Heart right ventricle (tissue), 16 donors: ENCODE results near the gene ZFX. TPM values are rescaled to one million over a fixed set of nuclear protein-coding genes. Genes with fewer than 3 reads are reported as not detected.
"Not testable (repeated sequence)": the region's sequence is repeated elsewhere in the genome, so short reads cannot be mapped to it uniquely, and the experiment has no call there.

Experiments used
- ATAC-seq, 8 donors: fragments of 200-7000 bp; cut with Tn5 transposase; one replicate each; pipeline ENCODE4 v1.9.1; 2020; ENCODE audit warnings: mild to moderate bottlenecking in 8 of 8, moderate library complexity in 8 of 8, moderate number of reproducible peaks in 1 of 8
- DNase-seq, 2 donors: peaks; one replicate each; pipeline ENCODE4 v3.0.0-alpha.2; 2020
- H3K27ac ChIP-seq, 10 donors: fragments of 200-600 bp; sonication (generic) in 2 of 10; one replicate each; pipeline versions ENCODE4 v1.5.0 to v1.8.0; 2020 to 2022; ENCODE audit warnings: mild to moderate bottlenecking in 3 of 10
- H3K27me3 ChIP-seq, 7 donors: fragments of 200-600 bp; one replicate each; pipeline ENCODE4 v1.8.0; 2021 to 2022; ENCODE audit warnings: mild to moderate bottlenecking in 2 of 7
- H3K36me3 ChIP-seq, 9 donors: fragments of 200-600 bp; sonication (generic) in 1 of 9; one replicate each; pipeline versions ENCODE4 v1.5.0 to v1.8.0; 2020 to 2022; ENCODE audit warnings: mild to moderate bottlenecking in 2 of 9
- H3K4me1 ChIP-seq, 9 donors: fragments of 200-600 bp; sonication (generic) in 1 of 9; one replicate each; pipeline versions ENCODE4 v1.5.0 to v1.8.0; 2020 to 2022; ENCODE audit warnings: mild to moderate bottlenecking in 4 of 9
- H3K4me3 ChIP-seq, 10 donors: fragments of 200-600 bp; sonication (generic) in 2 of 10; one replicate each; pipeline versions ENCODE4 v1.5.0 to v1.8.0; 2020 to 2022; ENCODE audit warnings: mild to moderate bottlenecking in 7 of 10, moderate library complexity in 2 of 10
- H3K9me3 ChIP-seq, 11 donors: fragments of 200-600 bp in 10 of 11; sonication (generic) in 2 of 11; one replicate each; pipeline versions ENCODE4 v1.5.0 to v1.8.0; 2013 to 2022; ENCODE audit warnings: mild to moderate bottlenecking in 2 of 11, control low read depth in 1 of 11, moderate library complexity in 1 of 11
- CTCF ChIP-seq, 9 donors: fragments of 200-600 bp; sonication (generic) in 2 of 9; IDR thresholded peaks; one replicate each; pipeline versions ENCODE4 v1.5.0 to v1.8.0; 2021 to 2022; ENCODE audit warnings: antibody characterized with exemption in 9 of 9, mild to moderate bottlenecking in 5 of 9, moderate library complexity in 1 of 9
- WGBS, 2 donors: extraction: QIAGEN DNeasy Blood & Tissue Kit; methylation state at CpG; one replicate each; pipeline ENCODE4 v1.1.7; 2013; ENCODE audit warnings: inconsistent platforms in 1 of 2; 5-methylcytosine and 5-hydroxymethylcytosine counted together
- intact Hi-C, 10 donors: fragments of 100-400 bp; cut with DNase I; formaldehyde crosslinking; loops; one replicate each; pipeline versions ENCODE4 v1.11.1 to v1.14.2; 2022
- polyA plus RNA-seq, 2 donors: library from polyadenylated mRNA; stranded (reverse); fragments of 200-250 nt; gene quantifications; one replicate each; pipeline ENCODE4 v1.2.3, GENCODE V29; 2013
- total RNA-seq, 10 donors: library from RNA; stranded (reverse); fragmentation: NEBNext Ultra II Directional in 3 of 10; extraction: Animal tissue kit (Norgen Biotek cat#: 25700) in 3 of 10; gene quantifications; one replicate each; pipeline versions ENCODE4 v1.2.1 to v1.2.4, GENCODE V29; 2021 to 2023
- donor health status: Arrhythmogenic right ventricular cardiomyopathy.
- donor health status: ischemic (EF 13 %, LVEDD 7.1; RV severe dilation, severe dysfunction).
- donor health status: healthy with polysubstance abuse.
- donor health status: DM: no; HTN: yes; CAD: no.
- donor health status: DM: no; HTN: no; CAD: no.
- donor health status: ischemic (EF 25% LVEDD 6.9; RV normal size, moderate dysfunction).
- donor health status: ischemic (EF 25% LVEDD 5.7; RV mildly dilated, moderate dysfunction).
- donor health status: healthy.
- donor health status: DM: yes; HTN: yes; CAD: no.
- donor health status: Ischemic cardiomyopathy.
- donor health status: ischemic (EF 35%, LVEDD 5.7; RV mildly dilated, moderate dysfunction).
- donor health status: nonischemic (EF 11% LVEDD 7.7; RV severe dilation, severe dysfunction).
- donor health status: DM: yes; HTN: yes; CAD: no.
- donor health status: PGD.
- donor health status: ischemic (EF 29% LVEDD 5.4; RV normal size, mild dysfunction).
- donor health status: nonischemic (EF 23%, LVEDD 6.1; RV moderate dilation, normal function).

The ZFX gene
- total and polyA plus RNA-seq, 12 donors = 3.2 to 57.6 (median 37.1) TPM

GRCh38 chrX:24133312-24133711 lies 16.2 kb upstream of the ZFX start:
- intact Hi-C loops = loop anchor here in 1 of 10 donors (10.0 kb wide), 1 partner anchor 49 kb away; no protein-coding TSS in a partner anchor
- no peak for TF ChIP-seq CTCF (IDR thresholded peaks at IDR 0.05)
- Histone ChIP-seq H3K27ac (no peak overlapping the region), H3K27me3 (peaks cover 0 to 46% (median 0%) of the 10 kb centered on the region in 7 donors), H3K4me1 (no peaks in the 10 kb centered on the region), H3K36me3 (no peaks in the 10 kb centered on the region), H3K9me3 (no peaks in the 10 kb centered on the region), H3K4me3 (no peak overlapping the region)
- 79 to 86% methylated on average over 5 of the region's 5 CpGs for WGBS, 2 donors
- DNase-seq (no peak), ATAC-seq (no peak)

- not testable (repeated sequence) for H3K9me3 ChIP-seq, H3K36me3 ChIP-seq, H3K4me3 ChIP-seq, H3K4me1 ChIP-seq, DNase-seq, ATAC-seq, H3K27ac ChIP-seq
- WGBS, 2 donors = 57 to 70% methylated on average over 4 to 7 of the region's 9 CpGs
- H3K27me3 ChIP-seq = peaks cover 0 to 39% (median 0%) of the 10 kb centered on the region in 7 donors
- intact Hi-C loops = loop anchor here in 1 of 10 donors (10.0 kb wide), 1 partner anchor 51 kb away; no protein-coding TSS in a partner anchor
Measured at GRCh38 chrX:24135768-24136167, 13.8 kb upstream of the ZFX start.

GRCh38 chrX:24137192-24137591 lies 12.3 kb upstream of the ZFX start:
- H3K27me3 ChIP-seq = peaks cover 0 to 27% (median 0%) of the 10 kb centered on the region in 7 donors
- DNase-seq = no peak
- ATAC-seq = no peak
- intact Hi-C loops = loop anchor here in 1 of 10 donors (10.0 kb wide), 1 partner anchor 52 kb away; no protein-coding TSS in a partner anchor
- TF ChIP-seq CTCF (IDR thresholded peaks at IDR 0.05) = no peak
- no peaks in the 10 kb centered on the region for H3K36me3 ChIP-seq
- no peak overlapping the region for H3K4me3 ChIP-seq
- H3K4me1 ChIP-seq = no peaks in the 10 kb centered on the region
- no peaks in the 10 kb centered on the region for H3K9me3 ChIP-seq
- H3K27ac ChIP-seq = no peak overlapping the region

- H3K36me3 ChIP-seq, H3K9me3 ChIP-seq, DNase-seq, H3K4me3 ChIP-seq, H3K27ac ChIP-seq, H3K27me3 ChIP-seq, intact Hi-C loops, ATAC-seq: not testable (repeated sequence)
- H3K4me1 ChIP-seq = peaks cover 0 to 32% (median 17%) of the 10 kb centered on the region in 9 donors
- 96 to 100% methylated on average over 6 of the region's 6 CpGs for WGBS, 2 donors
Measured at GRCh38 chrX:24143982-24144381, 5.5 kb upstream of the ZFX start.

- no peak for TF ChIP-seq CTCF (IDR thresholded peaks at IDR 0.05)
- intact Hi-C loops = no loop called here
- WGBS, 2 donors = 93 to 98% methylated on average over 6 of the region's 6 CpGs
Measured at GRCh38 chrX:24144528-24144927, 5.0 kb upstream of the ZFX start.

More at GRCh38 chrX:24144528-24144927, 5.0 kb upstream of the ZFX start:
- Histone ChIP-seq H3K36me3 (no peaks in the 10 kb centered on the region), H3K27ac (no peak overlapping the region), H3K4me3 (no peak overlapping the region), H3K27me3 (peaks cover 0 to 5% (median 0%) of the 10 kb centered on the region in 7 donors), H3K9me3 (no peaks in the 10 kb centered on the region), H3K4me1 (peaks cover 0 to 32% (median 17%) of the 10 kb centered on the region in 9 donors)
- DNase-seq (no peak), ATAC-seq (no peak)
